Cardiac muscle cell (in vitro differentiated cells and primary cell): ENCODE results near the gene IKZF1. TPM values are rescaled to one million over a fixed set of nuclear protein-coding genes. Genes with fewer than 3 reads are reported as not detected.

Source experiments
- DNase-seq, 2 donors: peaks; one replicate each; pipeline versions ENCODE4 v3.0.0 to v3.0.0-alpha.2; 2010 to 2017; ENCODE audit warnings: low read depth in 1 of 2, low spot score in 1 of 2
- H3K27ac ChIP-seq: fragments of 200-600 bp; sonication (generic); 2 replicates; pipeline ENCODE4 v1.5.1; 2016
- H3K27me3 ChIP-seq: fragments of 200-600 bp; sonication (generic); 2 replicates; pipeline ENCODE4 v1.6.0; 2016; ENCODE audit warnings: control low read depth
- H3K36me3 ChIP-seq: fragments of 200-600 bp; sonication (generic); 2 replicates; pipeline ENCODE4 v1.5.1; 2016; ENCODE audit warnings: control low read depth
- H3K4me1 ChIP-seq: fragments of 200-600 bp; sonication (generic); 2 replicates; pipeline ENCODE4 v1.8.1; 2017; ENCODE audit warnings: low read depth, mild to moderate bottlenecking, mixed run types
- H3K4me3 ChIP-seq: fragments of 200-600 bp; sonication (generic); 2 replicates; pipeline ENCODE4 v1.5.1; 2016; ENCODE audit warnings: mild to moderate bottlenecking
- H3K9me3 ChIP-seq: fragments of 200-600 bp; sonication (generic); 2 replicates; pipeline ENCODE4 v1.5.1; 2017; ENCODE audit warnings: low read depth, mild to moderate bottlenecking, control low read depth
- CTCF ChIP-seq: IDR thresholded peaks from 2 replicates; pipeline ENCODE4 v1.5.1; 2012; ENCODE audit warnings: low read depth, mild to moderate bottlenecking, low read length
- polyA plus RNA-seq: library from polyadenylated mRNA; unstranded; fragments of >200 nt; fragmentation: Nextera tagmentation; extraction: Ambion mirVana; gene quantifications from 2 replicates; pipeline ENCODE4 v1.2.1, GENCODE V29; 2016
- total RNA-seq: library from RNA; depleted of rRNA; stranded (reverse); fragments of >200 nt; gene quantifications from 2 replicates; pipeline ENCODE4 v1.2.3, GENCODE V29; 2016

The IKZF1 gene
- total and polyA plus RNA-seq, 2 experiments from 2014 or later: 0.30 TPM; not detected in 1

- Histone ChIP-seq H3K36me3 (no peaks in the 10 kb centered on the region), H3K27ac (no peak overlapping the region), H3K4me1 (peaks cover 3% of the 10 kb centered on the region), H3K27me3 (peaks cover 3% of the 10 kb centered on the region), H3K4me3 (no peak overlapping the region), H3K9me3 (peaks cover 6% of the 10 kb centered on the region)
- no peak for DNase-seq
- TF ChIP-seq CTCF: no peak
Observed at GRCh38 chr7:50370884-50371283, 66.4 kb downstream of the IKZF1 start.

- H3K36me3 ChIP-seq: no peaks in the 10 kb centered on the region
- no peak for DNase-seq
- no peak overlapping the region for H3K27ac ChIP-seq
- H3K4me3 ChIP-seq: no peak overlapping the region
- TF ChIP-seq CTCF: no peak
- no peaks in the 10 kb centered on the region for H3K4me1 ChIP-seq
- peaks cover 6% of the 10 kb centered on the region for H3K9me3 ChIP-seq
- peaks cover 3% of the 10 kb centered on the region for H3K27me3 ChIP-seq
Observed at GRCh38 chr7:50371551-50372021, 67.1 kb downstream of the IKZF1 start.

GRCh38 chr7:50372923-50373322 lies 68.4 kb downstream of the IKZF1 start:
- Histone ChIP-seq H3K4me3 (no peak overlapping the region), H3K9me3 (peaks cover 6% of the 10 kb centered on the region), H3K27me3 (peaks cover 3% of the 10 kb centered on the region), H3K27ac (no peak overlapping the region), H3K4me1 (no peaks in the 10 kb centered on the region), H3K36me3 (no peaks in the 10 kb centered on the region)
- DNase-seq: no peak
- no peak for TF ChIP-seq CTCF

GRCh38 chr7:50376056-50376820 lies 71.7 kb downstream of the IKZF1 start:
- no peak for TF ChIP-seq CTCF
- Histone ChIP-seq H3K4me3 (no peak overlapping the region), H3K27me3 (peaks cover 20% of the 10 kb centered on the region), H3K4me1 (no peaks in the 10 kb centered on the region), H3K36me3 (no peaks in the 10 kb centered on the region), H3K27ac (no peak overlapping the region), H3K9me3 (no peaks in the 10 kb centered on the region)
- DNase-seq: no peak

GRCh38 chr7:50377356-50377755 lies 72.8 kb downstream of the IKZF1 start:
- Histone ChIP-seq H3K36me3 (no peaks in the 10 kb centered on the region), H3K4me3 (no peak overlapping the region), H3K9me3 (no peaks in the 10 kb centered on the region), H3K4me1 (no peaks in the 10 kb centered on the region), H3K27ac (no peak overlapping the region), H3K27me3 (peaks cover 29% of the 10 kb centered on the region)
- DNase-seq: no peak
- TF ChIP-seq CTCF: no peak
